Epithelial cell of prostate (primary cell): Measurements from ENCODE around the gene FAM78A.
"Not testable (repeated sequence)": the region's sequence is repeated elsewhere in the genome, so short reads cannot be mapped to it uniquely, and the experiment has no call there.

ENCODE experiments used
- DNase-seq: peaks from one replicate; pipeline ENCODE4 v3.0.0-alpha.2; 2011; ENCODE audit warnings: low read depth, low spot score
- H3K27ac ChIP-seq: fragments of 450-650 bp; 2 replicates; pipeline ENCODE4 v1.5.1; 2017; ENCODE audit warnings: mild to moderate bottlenecking

FAM78A gene

DNA sequence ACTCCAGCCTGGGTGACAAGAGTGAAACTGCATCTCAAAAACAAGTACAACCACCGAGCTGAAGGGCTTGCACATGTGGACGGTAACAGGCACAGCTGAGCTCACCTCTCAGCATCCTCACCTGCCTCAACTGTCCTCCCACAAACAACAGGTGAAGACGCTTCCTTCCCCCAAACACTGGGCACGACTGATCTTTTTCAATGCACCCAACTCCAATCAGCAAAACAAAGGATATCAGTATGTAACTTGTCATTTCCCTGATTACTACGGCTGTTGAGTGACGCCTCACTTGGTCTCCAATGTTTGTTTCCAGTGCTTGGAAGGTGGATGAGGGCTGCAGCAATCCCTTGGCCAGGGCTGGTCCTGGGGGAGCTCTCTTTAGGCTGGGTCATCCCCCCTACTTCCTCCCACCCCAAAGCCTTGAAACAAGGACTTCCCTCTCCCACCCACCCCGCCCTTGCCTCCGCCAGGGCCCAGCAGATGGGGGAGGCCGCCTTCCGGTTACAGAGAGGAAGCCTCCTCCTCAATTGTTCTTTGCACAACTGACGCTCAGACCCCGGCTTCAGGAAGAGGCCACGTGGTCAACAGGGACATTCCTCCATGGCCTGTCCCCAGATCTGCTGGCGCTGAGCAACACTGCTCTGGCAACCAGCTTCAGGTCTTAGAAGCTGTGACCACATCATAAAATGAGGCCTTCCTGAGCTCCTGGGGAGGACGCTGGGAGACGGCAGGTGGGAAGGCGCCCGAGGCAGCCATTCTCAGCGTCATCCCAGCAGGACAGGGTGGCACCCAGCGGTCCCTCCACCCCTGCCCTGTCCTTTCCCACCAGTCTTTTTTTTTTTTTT, 5.9 kb downstream of the FAM78A start:
- H3K27ac ChIP-seq: no peak overlapping the region
- DNase-seq: no peak

- no peak for DNase-seq
- H3K27ac ChIP-seq: no peak overlapping the region
These were observed 9.8 kb downstream of the FAM78A start for GRCh38 chr9:131266266-131267229.

GRCh38 chr9:131264231-131264630, 12.1 kb downstream of the FAM78A start:
- no peak for DNase-seq

DNA sequence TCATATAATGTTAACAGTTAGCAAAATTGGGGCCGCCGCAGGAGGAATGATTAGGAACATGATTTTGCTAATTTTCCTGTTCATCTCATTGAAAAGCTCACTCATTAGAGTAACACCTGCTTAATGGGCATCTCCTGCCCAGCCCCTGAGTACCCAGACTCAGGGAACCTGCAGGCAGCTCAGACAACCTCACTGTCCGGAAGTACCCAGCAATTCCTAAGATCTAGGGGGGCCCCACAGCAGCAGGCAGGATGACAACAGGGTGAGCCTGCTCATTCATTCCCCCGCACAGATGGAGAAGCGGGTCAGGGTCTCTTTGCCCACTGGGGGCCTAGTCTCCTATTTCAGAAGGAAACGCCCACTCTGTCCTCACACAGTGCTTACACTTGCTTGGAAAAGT, 12.6 kb downstream of the FAM78A start:
- no peak for DNase-seq
- H3K27ac ChIP-seq: no peak overlapping the region

More at GRCh38 chr9:131264231-131264630, 12.1 kb downstream of the FAM78A start:
- no peak overlapping the region for H3K27ac ChIP-seq

DNA sequence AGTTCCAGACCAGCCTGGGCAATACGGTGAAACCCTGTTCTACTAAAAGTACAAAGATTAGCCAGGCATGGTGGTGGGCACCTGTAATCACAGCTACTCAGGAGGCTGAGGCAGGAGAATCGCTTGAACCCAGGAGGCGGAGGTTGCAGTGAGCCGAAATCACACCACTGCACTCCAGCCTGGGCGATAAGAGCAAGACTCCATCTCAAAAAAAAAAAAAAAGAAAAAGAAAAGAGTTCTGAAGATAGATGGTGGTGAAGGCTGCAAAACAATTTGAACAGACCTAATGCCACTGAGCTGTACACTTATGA, 13.3 kb downstream of the FAM78A start:
- H3K27ac ChIP-seq, DNase-seq: not testable (repeated sequence)

DNA sequence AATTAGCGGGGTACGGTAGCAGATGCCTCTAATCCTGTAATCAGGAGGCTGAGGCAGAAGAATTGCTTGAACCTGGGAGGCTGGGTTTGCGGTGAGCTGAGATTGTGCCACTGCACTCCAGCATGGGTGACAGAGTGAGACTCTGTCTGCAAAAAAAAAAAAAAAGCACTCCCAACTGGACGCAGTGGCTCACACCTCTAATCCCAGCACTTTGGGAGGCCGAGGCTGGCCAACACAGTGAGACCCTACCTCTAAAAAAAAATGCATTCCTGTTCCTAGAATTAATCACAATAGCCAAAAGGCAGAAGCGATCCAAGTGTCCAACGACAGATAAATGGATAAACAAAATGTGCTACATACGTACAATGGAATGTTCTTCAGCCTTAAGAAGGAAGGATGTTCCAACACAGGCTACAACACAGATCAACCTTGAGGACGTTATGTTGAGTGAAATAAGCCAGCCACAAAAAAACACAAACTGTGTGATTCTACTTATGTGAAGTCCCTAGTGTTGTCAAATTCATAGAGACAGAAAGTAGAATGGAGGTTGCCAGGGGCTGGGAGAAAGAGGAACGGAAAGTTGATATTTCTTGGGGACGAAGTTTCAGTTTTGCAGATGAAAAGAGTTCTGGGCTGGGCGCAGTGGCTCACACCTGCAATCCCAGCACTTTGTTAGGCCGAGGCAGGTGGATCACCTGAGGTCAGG, 13.8 kb downstream of the FAM78A start:
- H3K27ac ChIP-seq: no peak overlapping the region
- no peak for DNase-seq

GRCh38 chr9:131260751-131261452, 15.4 kb downstream of the FAM78A start:
- H3K27ac ChIP-seq: no peak overlapping the region
- no peak for DNase-seq

DNA sequence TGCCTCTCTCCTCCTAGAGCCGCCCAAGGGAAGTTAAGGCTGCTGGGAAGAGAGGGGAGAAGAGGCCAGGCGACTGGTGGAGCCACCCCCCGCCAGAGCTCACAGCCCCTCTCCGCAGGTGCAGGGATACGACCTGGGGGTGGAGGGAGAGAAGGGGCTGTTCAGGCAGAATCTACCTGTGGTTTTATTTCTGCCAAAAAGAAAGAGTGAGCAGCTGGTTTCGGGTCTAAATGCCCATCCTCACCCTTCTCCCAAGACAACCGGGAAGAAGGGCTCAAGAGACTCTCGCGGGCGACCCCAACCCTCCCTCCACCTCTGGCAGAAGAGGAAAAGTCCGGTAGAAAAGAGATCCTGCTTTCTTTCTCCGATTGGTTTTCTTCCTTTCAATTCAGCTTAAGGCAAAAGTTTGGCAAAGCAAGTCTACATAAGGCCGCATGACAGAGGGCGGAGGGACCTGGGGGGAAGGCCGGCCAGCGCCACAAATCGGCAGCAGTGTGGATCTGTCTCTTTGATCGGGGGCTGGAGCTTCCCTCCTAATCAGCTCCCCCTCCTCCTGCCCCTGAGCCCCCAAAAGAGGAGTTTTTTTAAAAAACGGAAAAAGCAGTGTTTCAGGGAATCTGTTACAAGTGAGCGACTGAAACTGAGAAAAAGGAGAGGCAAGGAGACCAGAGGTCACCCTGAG, 16.3 kb downstream of the FAM78A start:
- H3K27ac ChIP-seq: no peak overlapping the region
- no peak for DNase-seq

- no peak overlapping the region for H3K27ac ChIP-seq
- DNase-seq: no peak
These were observed 16.8 kb downstream of the FAM78A start for GRCh38 chr9:131259432-131259898.

DNA sequence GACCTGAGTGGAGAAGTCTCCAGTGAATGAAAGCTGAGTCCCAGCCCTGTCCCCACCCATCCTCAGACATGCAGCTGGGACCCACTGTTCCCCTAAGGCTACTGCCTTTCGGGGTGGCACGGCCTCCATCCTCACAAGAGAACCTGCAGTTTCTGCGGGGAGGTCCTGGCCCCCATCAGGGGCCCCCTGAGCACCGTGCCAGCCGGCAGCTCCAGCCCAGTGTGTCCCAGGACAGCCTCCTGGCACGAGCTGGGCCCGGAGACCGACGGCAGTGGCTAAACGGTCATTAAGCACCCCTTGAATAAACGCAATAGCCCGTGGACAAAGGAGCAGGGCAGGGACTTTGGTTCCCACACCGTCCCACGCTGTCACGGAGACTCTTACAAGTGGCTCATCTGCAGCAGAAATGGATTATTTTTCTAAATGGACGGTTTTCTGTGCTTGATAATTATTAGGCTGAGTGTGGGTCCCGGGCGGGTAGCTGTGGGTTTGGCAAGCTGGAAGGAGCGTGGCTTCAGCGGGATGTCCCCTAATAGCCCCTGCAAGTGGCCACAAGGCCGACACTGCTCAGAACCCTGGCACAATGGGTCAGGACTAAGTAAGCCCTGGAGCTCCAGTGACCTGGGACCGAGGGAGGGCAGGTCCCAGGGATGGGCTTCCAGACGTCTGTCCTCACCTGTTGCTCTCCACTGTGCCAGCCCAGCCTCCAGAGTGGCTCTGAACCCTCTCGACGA, 17.4 kb downstream of the FAM78A start:
- no peak overlapping the region for H3K27ac ChIP-seq
- DNase-seq: no peak

DNA sequence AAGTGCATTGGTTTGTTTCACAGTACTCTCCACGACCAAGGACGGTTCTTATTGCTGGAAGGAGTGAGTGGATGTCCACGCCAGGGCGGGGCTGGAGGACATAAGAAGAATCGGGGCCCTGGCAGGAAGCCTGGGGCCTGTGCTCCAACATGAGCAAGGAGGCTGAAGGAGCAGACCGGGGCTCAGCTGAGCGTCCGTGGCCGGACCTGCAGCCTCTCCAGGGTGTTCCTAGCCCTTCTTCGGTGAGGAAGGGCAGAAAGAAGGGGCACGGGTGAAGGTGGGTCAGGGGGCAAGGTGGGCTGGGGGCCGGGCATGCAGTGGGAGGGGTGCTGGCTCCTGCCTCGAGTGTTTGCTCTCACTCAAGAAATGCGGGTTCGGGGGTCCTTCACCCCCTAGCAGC, 18.1 kb downstream of the FAM78A start:
- no peak for DNase-seq
- no peak overlapping the region for H3K27ac ChIP-seq

DNA sequence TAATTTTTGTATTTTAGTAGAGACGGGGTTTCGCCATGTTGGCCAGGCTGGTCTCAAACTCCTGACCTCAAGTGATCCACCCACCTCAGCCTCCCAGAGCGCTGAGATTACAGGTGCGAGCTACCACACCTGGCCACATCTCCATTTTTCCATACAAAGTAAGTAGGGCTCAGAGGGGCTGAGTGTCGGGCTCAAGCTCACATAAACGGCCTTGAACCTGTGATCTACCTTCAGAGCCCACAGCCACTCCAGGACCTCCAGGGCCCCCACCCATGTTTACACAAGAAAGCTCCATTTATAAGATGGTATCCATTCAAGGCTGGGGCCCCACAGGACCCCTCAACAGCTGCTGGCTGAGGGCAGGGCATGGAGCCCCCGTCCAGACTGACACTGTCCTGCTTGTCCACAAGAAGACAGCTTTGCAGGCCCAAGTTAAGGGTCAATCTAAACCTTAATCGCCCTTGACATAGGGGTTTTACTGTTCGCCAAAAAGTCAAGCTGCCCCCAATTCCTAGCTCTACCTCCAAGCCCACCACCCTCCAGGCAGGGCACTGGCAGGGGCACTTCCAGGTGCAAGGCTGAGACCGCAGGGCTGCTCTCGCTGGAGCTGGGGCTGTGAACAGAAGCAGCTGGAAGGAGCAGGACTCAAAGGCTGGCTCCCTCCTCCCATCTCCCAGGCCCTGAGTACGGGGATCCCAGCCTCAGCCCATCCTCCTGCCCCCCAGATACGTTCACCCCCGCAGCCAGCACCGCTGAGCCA, 18.9 kb downstream of the FAM78A start:
- no peak overlapping the region for H3K27ac ChIP-seq
- DNase-seq: no peak

GRCh38 chr9:131255676-131256197, 20.6 kb downstream of the FAM78A start:
- no peak overlapping the region for H3K27ac ChIP-seq
- DNase-seq: no peak

DNA sequence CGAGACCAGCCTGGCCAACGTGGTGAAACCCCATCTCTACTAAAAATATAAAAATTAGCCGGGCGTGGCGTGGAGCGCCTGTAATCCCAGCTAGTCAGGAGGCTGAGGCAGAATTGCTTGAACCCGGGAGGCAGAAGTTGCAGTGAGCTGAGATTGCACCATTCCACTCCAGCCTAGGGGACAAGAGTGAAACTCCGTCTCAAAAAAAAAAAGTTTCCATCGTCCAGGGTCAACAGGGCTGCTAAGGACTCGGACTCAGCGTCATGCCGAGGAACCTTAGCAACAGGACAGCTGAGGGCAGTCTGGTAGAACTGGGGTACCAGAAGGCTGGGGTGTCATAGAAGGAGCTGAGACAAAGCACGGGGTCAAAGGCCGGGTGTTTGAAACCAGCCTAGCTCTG, 21.7 kb downstream of the FAM78A start:
- DNase-seq: no peak
- H3K27ac ChIP-seq: no peak overlapping the region

DNA sequence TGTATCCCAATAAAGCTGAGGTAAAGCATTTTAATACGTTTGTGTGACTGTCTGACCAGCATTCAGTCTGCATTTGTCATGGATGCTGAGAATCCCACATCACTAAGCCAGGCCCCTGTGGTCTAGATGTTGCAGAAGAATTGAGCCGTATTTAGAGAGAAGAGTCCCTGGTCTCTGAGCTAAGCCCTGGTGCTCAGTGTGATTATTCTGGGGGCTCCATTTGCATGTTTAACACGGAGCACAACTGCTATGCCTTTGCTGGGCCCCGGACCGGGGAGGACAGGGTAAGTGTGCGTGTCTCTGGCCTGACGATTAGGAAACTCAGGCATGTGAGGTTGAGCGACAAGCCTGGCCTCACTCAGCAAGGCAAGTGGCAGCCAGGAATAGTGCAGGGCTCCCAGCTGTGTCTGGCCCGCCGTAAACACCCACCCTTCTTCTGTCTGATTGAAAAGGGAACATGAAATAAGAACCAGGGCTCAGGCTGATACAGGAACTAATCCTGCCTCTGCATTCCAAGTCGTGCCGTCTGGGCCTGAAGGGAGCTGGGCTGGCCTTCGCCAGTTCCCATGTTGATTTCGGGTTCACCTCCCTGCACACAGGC, 22.3 kb downstream of the FAM78A start:
- no peak for DNase-seq
- no peak overlapping the region for H3K27ac ChIP-seq

- no peak for DNase-seq
These were observed 24.2 kb downstream of the FAM78A start for GRCh38 chr9:131252120-131252519.

DNA sequence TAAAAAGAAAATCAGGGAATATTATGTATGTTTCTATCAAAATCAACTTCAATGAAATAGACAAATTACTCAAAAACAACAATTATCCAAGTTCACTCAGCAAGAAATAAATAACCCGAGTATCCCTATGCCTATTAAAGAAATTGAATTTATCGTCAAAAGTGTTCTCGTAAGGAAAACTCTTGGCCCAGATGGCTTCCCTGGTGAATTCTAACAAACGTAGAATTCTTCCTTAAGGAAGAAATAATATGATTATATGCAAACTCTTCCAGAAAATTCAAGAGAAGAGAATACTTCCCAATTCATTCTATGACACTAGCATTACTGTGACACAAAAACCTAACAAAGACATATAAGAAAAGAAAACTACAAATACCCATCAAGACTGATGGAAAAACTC, 29.7 kb downstream of the FAM78A start:
- no peak overlapping the region for H3K27ac ChIP-seq
- DNase-seq: no peak

More at GRCh38 chr9:131252120-131252519, 24.2 kb downstream of the FAM78A start:
- H3K27ac ChIP-seq: no peak overlapping the region
